Neural cell (in vitro differentiated cells): Measurements from ENCODE around the gene YWHAG. TPM values are rescaled to one million over a fixed set of nuclear protein-coding genes. Genes with fewer than 3 reads are reported as not detected.
"Not testable (repeated sequence)": the region's sequence is repeated elsewhere in the genome, so short reads cannot be mapped to it uniquely, and the experiment has no call there.

Source experiments
- H2AFZ ChIP-seq: fragments of 200-600, 300-800 bp; sonication (generic), shearing (Covaris generic); 2 replicates; pipeline ENCODE4 v1.6.0; 2014; ENCODE audit warnings: low read depth, mild to moderate bottlenecking, antibody characterized with exemption, low read length, moderate library complexity
- H3F3A ChIP-seq: fragments of 200-600 bp; shearing (Covaris generic); 2 replicates; pipeline ENCODE4 v1.6.1; 2016; ENCODE audit warnings: mild to moderate bottlenecking, moderate library complexity, mixed read lengths, antibody characterized with exemption, low read length; ENCODE audit not compliant: insufficient read depth, poor library complexity, severe bottlenecking
- H3K27ac ChIP-seq: fragments of 200-600, 300-800 bp; sonication (generic), shearing (Covaris generic); 2 replicates; pipeline ENCODE4 v1.5.1; 2014; ENCODE audit warnings: mild to moderate bottlenecking, low read length, moderate library complexity
- H3K27me3 ChIP-seq: fragments of 300-800, 200-600 bp; sonication (generic), shearing (Covaris generic); 2 replicates; pipeline ENCODE4 v1.6.0; 2014; ENCODE audit warnings: mild to moderate bottlenecking, low read depth, low read length, moderate library complexity; ENCODE audit not compliant: insufficient read depth
- H3K36me3 ChIP-seq: fragments of 300-800, 200-600 bp; sonication (generic), shearing (Covaris generic); 2 replicates; pipeline ENCODE4 v1.5.1; 2014; ENCODE audit warnings: mild to moderate bottlenecking, antibody characterized with exemption, low read length, moderate library complexity; ENCODE audit not compliant: insufficient read depth
- H3K4me2 ChIP-seq: fragments of 300-800, 200-600 bp; sonication (generic), shearing (Covaris generic); 2 replicates; pipeline ENCODE4 v1.6.0; 2014; ENCODE audit warnings: mild to moderate bottlenecking, low read length
- H3K4me3 ChIP-seq: fragments of 300-800, 200-600 bp; sonication (generic), shearing (Covaris generic); 2 replicates; pipeline ENCODE4 v1.5.1; 2014; ENCODE audit warnings: mild to moderate bottlenecking, low read length, moderate library complexity
- H3K79me2 ChIP-seq: fragments of 200-600 bp; shearing (Covaris generic); replicated peaks from 2 replicates; pipeline ENCODE4 v1.6.0; 2014; ENCODE audit warnings: mild to moderate bottlenecking, low read length, moderate library complexity; ENCODE audit not compliant: insufficient read depth
- H3K9ac ChIP-seq: fragments of 300-800, 200-600 bp; sonication (generic), shearing (Covaris generic); 2 replicates; pipeline ENCODE4 v1.6.1; 2016; ENCODE audit warnings: mild to moderate bottlenecking, low read length, mixed read lengths
- H3K9me2 ChIP-seq: fragments of 200-600 bp; shearing (Covaris generic); 2 replicates; pipeline ENCODE4 v1.6.1; 2016; ENCODE audit warnings: mild to moderate bottlenecking, low read length, mixed read lengths; ENCODE audit not compliant: insufficient read depth
- H3K9me3 ChIP-seq: fragments of 200-600, 300-800 bp; sonication (generic), shearing (Covaris generic); 2 replicates; pipeline ENCODE4 v1.6.1; 2016; ENCODE audit warnings: mild to moderate bottlenecking, mixed run types, low read length, moderate library complexity, mixed read lengths
- H4K20me1 ChIP-seq: fragments of 200-600 bp; shearing (Covaris generic); 2 replicates; pipeline ENCODE4 v1.6.1; 2016; ENCODE audit warnings: mild to moderate bottlenecking, mixed run types; ENCODE audit not compliant: insufficient read depth
- EP300 ChIP-seq: fragments of 450-650 bp; conservative IDR thresholded peaks from 2 replicates; pipeline ENCODE4 v1.6.1; 2014; ENCODE audit warnings: antibody characterized with exemption, mild to moderate bottlenecking, moderate library complexity; ENCODE audit not compliant: poor library complexity, severe bottlenecking
- EZH2 ChIP-seq: fragments of 200-600, 300-800 bp; shearing (Covaris generic), sonication (generic); IDR thresholded peaks from 2 replicates; pipeline ENCODE4 v1.6.1; 2014; ENCODE audit warnings: antibody characterized with exemption, low read length, borderline replicate concordance, mild to moderate bottlenecking; ENCODE audit not compliant: insufficient read depth, poor library complexity, severe bottlenecking
- MXI1 ChIP-seq: fragments of 450-650 bp; conservative IDR thresholded peaks from 2 replicates; pipeline ENCODE4 v1.6.1; 2014; ENCODE audit warnings: antibody characterized with exemption, mild to moderate bottlenecking; ENCODE audit not compliant: poor library complexity, severe bottlenecking
- POLR2AphosphoS5 ChIP-seq: IDR thresholded peaks from 2 replicates; pipeline ENCODE4 v1.6.1; 2012
- RAD21 ChIP-seq: fragments of 450-650 bp; conservative IDR thresholded peaks from 2 replicates; pipeline ENCODE4 v1.6.1; 2014; ENCODE audit warnings: antibody characterized with exemption, mild to moderate bottlenecking, moderate library complexity
- SMC3 ChIP-seq: fragments of 450-650 bp; conservative IDR thresholded peaks from 2 replicates; pipeline ENCODE4 v1.6.1; 2014; ENCODE audit warnings: antibody characterized with exemption, mild to moderate bottlenecking, moderate library complexity; ENCODE audit not compliant: poor library complexity
- TAF1 ChIP-seq: IDR thresholded peaks from 2 replicates; pipeline ENCODE4 v1.6.1; 2012; ENCODE audit warnings: low read depth
- polyA plus RNA-seq: library from polyadenylated mRNA; depleted of rRNA; stranded (reverse); fragments of >200 nt; gene quantifications from 2 replicates; pipeline ENCODE4 v1.2.3, GENCODE V29; 2014
- TF ChIP-seq, protein P1 (sequence below): fragments of 450-650 bp; IDR thresholded peaks from 2 replicates; pipeline ENCODE4 v1.5.1; 2014; ENCODE audit warnings: antibody characterized with exemption, mild to moderate bottlenecking, moderate library complexity; ENCODE audit not compliant: poor library complexity, severe bottlenecking
- TF ChIP-seq, protein P2 (sequence below): IDR thresholded peaks from 2 replicates; pipeline ENCODE4 v1.6.1; 2012; ENCODE audit warnings: borderline replicate concordance

Gene YWHAG
- polyA plus RNA-seq, 1 donor from 2014 or later = 284 TPM

DNA sequence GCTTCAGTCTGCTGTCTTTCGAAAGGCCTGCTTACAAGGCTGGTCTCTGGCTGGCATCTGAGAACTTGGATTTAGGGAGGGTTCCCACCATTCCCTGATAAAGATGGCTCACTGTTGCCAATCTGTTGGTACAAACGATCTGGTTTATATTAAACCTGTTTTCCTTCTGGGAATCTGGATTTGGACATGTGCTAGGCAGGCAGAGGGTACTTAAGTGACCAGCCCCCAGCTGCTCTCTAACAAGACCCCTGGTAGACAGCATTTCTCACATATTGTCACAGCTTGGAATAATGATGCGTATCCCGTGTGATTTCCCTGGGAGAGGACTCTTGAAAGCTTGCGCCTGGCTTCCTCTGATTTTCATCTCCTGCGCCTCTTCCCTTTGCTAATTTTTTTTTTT, 21.6 kb downstream of the YWHAG start:
- no peak overlapping the region for H3K9ac ChIP-seq
- no peaks in the 10 kb centered on the region for H3K9me2 ChIP-seq
- H3K27me3 ChIP-seq = no peaks in the 10 kb centered on the region
- H3K36me3 ChIP-seq = no peaks in the 10 kb centered on the region
- TF ChIP-seq RAD21 (no peak), MXI1 (no peak), EZH2 (no peak), EP300 (no peak), POLR2AphosphoS5 (no peak), TAF1 (no peak), SMC3 (no peak)
- TF ChIP-seq, protein P1, sequence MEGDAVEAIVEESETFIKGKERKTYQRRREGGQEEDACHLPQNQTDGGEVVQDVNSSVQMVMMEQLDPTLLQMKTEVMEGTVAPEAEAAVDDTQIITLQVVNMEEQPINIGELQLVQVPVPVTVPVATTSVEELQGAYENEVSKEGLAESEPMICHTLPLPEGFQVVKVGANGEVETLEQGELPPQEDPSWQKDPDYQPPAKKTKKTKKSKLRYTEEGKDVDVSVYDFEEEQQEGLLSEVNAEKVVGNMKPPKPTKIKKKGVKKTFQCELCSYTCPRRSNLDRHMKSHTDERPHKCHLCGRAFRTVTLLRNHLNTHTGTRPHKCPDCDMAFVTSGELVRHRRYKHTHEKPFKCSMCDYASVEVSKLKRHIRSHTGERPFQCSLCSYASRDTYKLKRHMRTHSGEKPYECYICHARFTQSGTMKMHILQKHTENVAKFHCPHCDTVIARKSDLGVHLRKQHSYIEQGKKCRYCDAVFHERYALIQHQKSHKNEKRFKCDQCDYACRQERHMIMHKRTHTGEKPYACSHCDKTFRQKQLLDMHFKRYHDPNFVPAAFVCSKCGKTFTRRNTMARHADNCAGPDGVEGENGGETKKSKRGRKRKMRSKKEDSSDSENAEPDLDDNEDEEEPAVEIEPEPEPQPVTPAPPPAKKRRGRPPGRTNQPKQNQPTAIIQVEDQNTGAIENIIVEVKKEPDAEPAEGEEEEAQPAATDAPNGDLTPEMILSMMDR = no peak
- TF ChIP-seq, protein P2, sequence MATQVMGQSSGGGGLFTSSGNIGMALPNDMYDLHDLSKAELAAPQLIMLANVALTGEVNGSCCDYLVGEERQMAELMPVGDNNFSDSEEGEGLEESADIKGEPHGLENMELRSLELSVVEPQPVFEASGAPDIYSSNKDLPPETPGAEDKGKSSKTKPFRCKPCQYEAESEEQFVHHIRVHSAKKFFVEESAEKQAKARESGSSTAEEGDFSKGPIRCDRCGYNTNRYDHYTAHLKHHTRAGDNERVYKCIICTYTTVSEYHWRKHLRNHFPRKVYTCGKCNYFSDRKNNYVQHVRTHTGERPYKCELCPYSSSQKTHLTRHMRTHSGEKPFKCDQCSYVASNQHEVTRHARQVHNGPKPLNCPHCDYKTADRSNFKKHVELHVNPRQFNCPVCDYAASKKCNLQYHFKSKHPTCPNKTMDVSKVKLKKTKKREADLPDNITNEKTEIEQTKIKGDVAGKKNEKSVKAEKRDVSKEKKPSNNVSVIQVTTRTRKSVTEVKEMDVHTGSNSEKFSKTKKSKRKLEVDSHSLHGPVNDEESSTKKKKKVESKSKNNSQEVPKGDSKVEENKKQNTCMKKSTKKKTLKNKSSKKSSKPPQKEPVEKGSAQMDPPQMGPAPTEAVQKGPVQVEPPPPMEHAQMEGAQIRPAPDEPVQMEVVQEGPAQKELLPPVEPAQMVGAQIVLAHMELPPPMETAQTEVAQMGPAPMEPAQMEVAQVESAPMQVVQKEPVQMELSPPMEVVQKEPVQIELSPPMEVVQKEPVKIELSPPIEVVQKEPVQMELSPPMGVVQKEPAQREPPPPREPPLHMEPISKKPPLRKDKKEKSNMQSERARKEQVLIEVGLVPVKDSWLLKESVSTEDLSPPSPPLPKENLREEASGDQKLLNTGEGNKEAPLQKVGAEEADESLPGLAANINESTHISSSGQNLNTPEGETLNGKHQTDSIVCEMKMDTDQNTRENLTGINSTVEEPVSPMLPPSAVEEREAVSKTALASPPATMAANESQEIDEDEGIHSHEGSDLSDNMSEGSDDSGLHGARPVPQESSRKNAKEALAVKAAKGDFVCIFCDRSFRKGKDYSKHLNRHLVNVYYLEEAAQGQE = no peak
- H4K20me1 ChIP-seq = peaks cover 68% of the 10 kb centered on the region
- H3K9me3 ChIP-seq = no peaks in the 10 kb centered on the region
- no peaks in the 10 kb centered on the region for H3F3A ChIP-seq
- H2AFZ ChIP-seq = no peak overlapping the region
- peaks cover 95% of the 10 kb centered on the region for H3K79me2 ChIP-seq
- H3K4me3 ChIP-seq = no peak overlapping the region
- no peak overlapping the region for H3K4me2 ChIP-seq
- no peak overlapping the region for H3K27ac ChIP-seq

DNA sequence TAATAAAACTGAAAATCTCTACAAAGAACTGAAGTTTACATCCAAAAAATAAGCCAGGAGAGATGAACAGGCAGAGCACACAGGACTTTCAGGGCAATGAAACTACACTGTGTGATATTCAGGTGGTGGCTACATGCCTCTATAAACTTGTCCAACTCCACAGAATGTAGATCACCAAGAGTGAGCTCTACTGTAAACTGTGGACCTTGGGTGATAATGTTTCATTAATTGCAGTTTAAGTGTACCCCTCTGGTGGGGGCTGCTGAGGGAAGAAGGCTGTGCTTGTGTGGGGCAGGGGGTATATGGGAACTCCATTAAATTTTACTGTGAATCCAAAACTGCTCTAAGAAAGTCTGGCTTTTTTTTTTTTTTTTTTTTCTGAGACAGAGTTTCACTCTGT, 22.7 kb downstream of the YWHAG start:
- peaks cover 95% of the 10 kb centered on the region for H3K79me2 ChIP-seq
- H3K4me2 ChIP-seq = no peak overlapping the region
- H3K27ac ChIP-seq = no peak overlapping the region
- H3K27me3 ChIP-seq = no peaks in the 10 kb centered on the region
- H3K36me3 ChIP-seq = no peaks in the 10 kb centered on the region
- H2AFZ ChIP-seq = no peak overlapping the region
- H3K4me3 ChIP-seq = no peak overlapping the region
- H4K20me1 ChIP-seq = peaks cover 70% of the 10 kb centered on the region
- no peaks in the 10 kb centered on the region for H3K9me2 ChIP-seq
- H3K9ac ChIP-seq = no peak overlapping the region
- H3K9me3 ChIP-seq = no peaks in the 10 kb centered on the region
- TF ChIP-seq, protein P2 = no peak
- TF ChIP-seq TAF1 = no peak
- no peak for TF ChIP-seq POLR2AphosphoS5
- TF ChIP-seq EZH2 = no peak
- TF ChIP-seq, protein P1 = no peak
- no peaks in the 10 kb centered on the region for H3F3A ChIP-seq

DNA sequence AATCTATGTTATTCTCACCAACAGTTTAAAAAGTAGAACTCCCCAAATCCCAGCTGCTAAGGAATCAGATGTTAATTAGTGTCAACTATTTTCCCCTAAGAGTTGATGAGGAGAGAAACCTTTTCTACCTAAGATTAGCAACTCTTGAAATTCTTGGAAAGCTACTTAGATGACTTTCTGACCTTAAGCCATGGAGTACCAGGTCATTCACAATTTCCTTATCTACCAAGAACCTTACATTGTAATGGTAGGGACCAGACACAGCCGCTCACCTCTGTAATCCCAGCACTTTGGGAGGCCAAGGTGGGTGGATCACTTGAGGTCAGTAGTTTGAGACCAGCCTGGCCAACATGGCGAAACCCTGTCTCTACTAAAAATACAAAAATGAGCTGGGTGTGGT, 23.4 kb downstream of the YWHAG start:
- not testable (repeated sequence) for H3K9me2 ChIP-seq

More for the DNA sequence above, 23.4 kb downstream of the YWHAG start:
- not testable (repeated sequence) for H3K4me3 ChIP-seq, H2AFZ ChIP-seq, H3K27me3 ChIP-seq, H3K4me2 ChIP-seq, H3K27ac ChIP-seq, H3F3A ChIP-seq, H3K9ac ChIP-seq, H3K9me3 ChIP-seq, H3K36me3 ChIP-seq
- Histone ChIP-seq H4K20me1 (peaks cover 71% of the 10 kb centered on the region), H3K79me2 (peaks cover 95% of the 10 kb centered on the region)
